GM23338 (cell line): ENCODE measurements around the gene AGXT. TPM values are rescaled to one million over a fixed set of nuclear protein-coding genes. Genes with fewer than 3 reads are reported as not detected.

Source experiments
- ATAC-seq: fragments of 200-7000 bp; cut with Tn5 transposase; 3 replicates; pipeline ENCODE4 v1.9.1; 2020
- DNase-seq: peaks from one replicate; pipeline ENCODE4 v3.0.0-alpha.2; 2015; ENCODE audit warnings: low spot score
- H2AFZ ChIP-seq: fragments of 200-600 bp; sonication (generic); 2 replicates; pipeline ENCODE4 v1.8.0; 2016; ENCODE audit warnings: antibody characterized with exemption, mild to moderate bottlenecking, moderate library complexity
- H3F3A ChIP-seq: fragments of 200-600 bp; sonication (generic); replicated peaks from 2 replicates; pipeline ENCODE4 v1.8.0; 2017; ENCODE audit warnings: antibody characterized with exemption, mixed run types, low read depth
- H3K27ac ChIP-seq: fragments of 200-600 bp; sonication (generic); 2 replicates; pipeline ENCODE4 v1.6.1; 2016; ENCODE audit warnings: low read depth
- H3K27me3 ChIP-seq: fragments of 200-600 bp; sonication (generic); 2 replicates; pipeline ENCODE4 v1.8.0; 2016; ENCODE audit warnings: mild to moderate bottlenecking, mixed run types, moderate library complexity; ENCODE audit not compliant: insufficient read depth
- H3K36me3 ChIP-seq: fragments of 200-600 bp; sonication (generic); 2 replicates; pipeline ENCODE4 v1.8.0; 2016; ENCODE audit warnings: mild to moderate bottlenecking; ENCODE audit not compliant: insufficient read depth
- H3K4me1 ChIP-seq: fragments of 200-600 bp; sonication (generic); 2 replicates; pipeline ENCODE4 v1.8.0; 2016; ENCODE audit warnings: mild to moderate bottlenecking, moderate library complexity; ENCODE audit not compliant: insufficient read depth
- H3K4me2 ChIP-seq: fragments of 200-600 bp; sonication (generic); 2 replicates; pipeline ENCODE4 v1.7.1; 2017; ENCODE audit warnings: mixed run types
- H3K4me3 ChIP-seq: fragments of 200-600 bp; sonication (generic); 2 replicates; pipeline ENCODE4 v1.6.1; 2016; ENCODE audit warnings: mixed run types
- H3K79me2 ChIP-seq: fragments of 200-600 bp; sonication (generic); replicated peaks from 2 replicates; pipeline ENCODE4 v1.8.0; 2017; ENCODE audit warnings: mild to moderate bottlenecking; ENCODE audit not compliant: insufficient read depth
- H3K9me2 ChIP-seq: fragments of 200-600 bp; sonication (generic); 2 replicates; pipeline ENCODE4 v1.8.0; 2017; ENCODE audit not compliant: insufficient read depth
- H4K20me1 ChIP-seq: fragments of 200-600 bp; sonication (generic); replicated peaks from 2 replicates; pipeline ENCODE4 v1.8.0; 2017; ENCODE audit warnings: mild to moderate bottlenecking; ENCODE audit not compliant: insufficient read depth
- H3K27ac Mint-ChIP-seq: 2 replicates; pipeline ENCODE4 v1.8.0; 2020; ENCODE audit warnings: inconsistent platforms, mild to moderate bottlenecking, moderate library complexity, mixed read lengths
- H3K27me3 Mint-ChIP-seq: 3 replicates; pipeline ENCODE4 v1.8.0; 2022; ENCODE audit warnings: low read depth, mild to moderate bottlenecking, moderate library complexity, mixed read lengths, inconsistent platforms; ENCODE audit not compliant: insufficient read depth, poor library complexity
- H3K36me3 Mint-ChIP-seq: 3 replicates; pipeline ENCODE4 v1.8.0; 2021; ENCODE audit warnings: low read depth, mild to moderate bottlenecking, inconsistent platforms, moderate library complexity, mixed read lengths
- H3K4me1 Mint-ChIP-seq: 3 replicates; pipeline ENCODE4 v1.8.0; 2020; ENCODE audit warnings: mild to moderate bottlenecking, inconsistent platforms, mixed read lengths
- H3K4me3 Mint-ChIP-seq: 3 replicates; pipeline ENCODE4 v1.8.0; 2021; ENCODE audit warnings: moderate library complexity, mild to moderate bottlenecking, inconsistent platforms, mixed read lengths
- H3K9me3 Mint-ChIP-seq: 3 replicates; pipeline ENCODE4 v1.8.0; 2020; ENCODE audit warnings: moderate library complexity, mild to moderate bottlenecking, inconsistent platforms, mixed read lengths
- CREB1 ChIP-seq: fragments of 250-450 bp; sonication (Bioruptor Pico); IDR thresholded peaks from 2 replicates; pipeline ENCODE4 v1.5.0; 2020; ENCODE audit warnings: low read depth, mild to moderate bottlenecking, moderate library complexity
- EZH2 ChIP-seq: fragments of 200-600 bp; sonication (generic); IDR thresholded peaks from one replicate; pipeline ENCODE4 v1.8.0; 2017; ENCODE audit warnings: antibody characterized with exemption, mild to moderate bottlenecking, low read depth; ENCODE audit not compliant: unreplicated experiment
- EZH2phosphoT487 ChIP-seq: fragments of 200-600 bp; sonication (generic); IDR thresholded peaks from one replicate; pipeline ENCODE4 v1.8.1; 2018; ENCODE audit warnings: antibody characterized with exemption; ENCODE audit not compliant: unreplicated experiment
- NANOG ChIP-seq: IDR thresholded peaks from 2 replicates; pipeline ENCODE4 v1.6.1; 2016; ENCODE audit warnings: antibody characterized with exemption, borderline replicate concordance
- POLR2AphosphoS5 ChIP-seq: IDR thresholded peaks from 2 replicates; pipeline ENCODE4 v1.6.1; 2016; ENCODE audit warnings: antibody characterized with exemption, low read depth
- REST ChIP-seq: IDR thresholded peaks from one replicate; pipeline ENCODE4 v1.6.1; 2018; ENCODE audit warnings: antibody characterized with exemption; ENCODE audit not compliant: unreplicated experiment
- STAT1 ChIP-seq: IDR thresholded peaks from one replicate; pipeline ENCODE4 v1.6.1; 2016; ENCODE audit warnings: antibody characterized with exemption; ENCODE audit not compliant: unreplicated experiment
- ZNF114 ChIP-seq: fragments of 250-450 bp; sonication (Bioruptor Pico); IDR thresholded peaks from 2 replicates; pipeline ENCODE4 v1.5.0; 2020; ENCODE audit warnings: mild to moderate bottlenecking, moderate library complexity
- ZNF331 ChIP-seq: fragments of 250-450 bp; sonication (Bioruptor Pico); IDR thresholded peaks from 2 replicates; pipeline ENCODE4 v1.5.0; 2020; ENCODE audit warnings: low read depth, mild to moderate bottlenecking, moderate library complexity
- ZNF462 ChIP-seq: fragments of 250-450 bp; sonication (Bioruptor Pico); IDR thresholded peaks from 2 replicates; pipeline ENCODE4 v1.5.0; 2020; ENCODE audit warnings: mild to moderate bottlenecking, moderate library complexity
- polyA plus RNA-seq: library from polyadenylated mRNA; unstranded; fragments of >200 nt; fragmentation: Nextera tagmentation; extraction: Ambion mirVana; gene quantifications from 2 replicates; pipeline ENCODE4 v1.2.1, GENCODE V29; 2016
- total RNA-seq: library from RNA; depleted of rRNA; stranded (reverse); fragments of >200 nt; shearing (Covaris generic); gene quantifications from 2 replicates; pipeline ENCODE4 v1.2.3, GENCODE V29; 2014
- TF ChIP-seq, protein P1 (sequence below): IDR thresholded peaks from 2 replicates; pipeline ENCODE4 v1.6.1; 2016; ENCODE audit warnings: antibody characterized with exemption

AGXT gene
- total and polyA plus RNA-seq, 2 experiments from 2014 or later, result not detected

DNA sequence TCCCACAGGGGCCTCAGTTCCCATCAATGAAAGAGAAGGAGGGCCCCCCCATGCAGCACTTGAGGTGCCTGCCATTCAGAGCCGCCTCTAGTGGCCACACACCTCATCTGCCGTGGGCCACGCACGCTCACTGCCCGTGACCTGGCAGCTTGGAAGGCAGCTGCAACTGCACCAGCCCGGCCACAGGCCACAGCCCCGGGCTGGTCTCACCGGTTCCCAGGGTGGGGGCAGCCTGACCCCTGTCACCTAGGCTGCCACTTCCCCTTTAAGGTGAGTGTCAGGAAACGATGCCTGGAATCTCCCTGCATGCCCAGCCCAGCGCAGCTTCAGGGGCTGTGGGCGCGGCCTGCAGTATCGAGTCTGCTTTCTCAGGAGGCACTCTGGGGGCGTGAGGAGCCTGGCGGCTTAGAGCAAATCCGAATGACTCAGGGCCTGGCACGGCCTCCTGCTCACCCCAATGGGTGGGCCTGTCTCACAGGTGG lies 24.8 kb downstream of the AGXT start:
- Histone ChIP-seq H3K27ac (no peak overlapping the region), H4K20me1 (no peaks in the 10 kb centered on the region), H2AFZ (no peak overlapping the region; the same call in 1 of the 2 replicates), H3K27me3 (no peaks in the 10 kb centered on the region), H3K4me1 (no peaks in the 10 kb centered on the region), H3F3A (no peaks in the 10 kb centered on the region), H3K9me2 (no peaks in the 10 kb centered on the region), H3K79me2 (no peaks in the 10 kb centered on the region), H3K4me2 (no peak overlapping the region), H3K36me3 (no peaks in the 10 kb centered on the region), H3K4me3 (no peak overlapping the region)
- H3K4me1 Mint-ChIP-seq, result no peaks in the 10 kb centered on the region
- H3K4me3 Mint-ChIP-seq, result no peak overlapping the region
- TF ChIP-seq EZH2 (no peak), CREB1 (CRISPR knock-in tag) (no peak), EZH2phosphoT487 (no peak)
- no peaks in the 10 kb centered on the region for H3K36me3 Mint-ChIP-seq
- no peaks in the 10 kb centered on the region for H3K9me3 Mint-ChIP-seq
- H3K27me3 Mint-ChIP-seq, result peaks cover 4% of the 10 kb centered on the region
- DNase-seq (no peak), ATAC-seq (peak; percentile 20)
- no peak overlapping the region for H3K27ac Mint-ChIP-seq

GRCh38 chr2:240894006-240894405 lies 25.4 kb downstream of the AGXT start:
- Histone ChIP-seq H3K79me2 (no peaks in the 10 kb centered on the region), H3K4me2 (no peak overlapping the region), H3K9me2 (no peaks in the 10 kb centered on the region), H3K27me3 (no peaks in the 10 kb centered on the region), H3K27ac (no peak overlapping the region), H4K20me1 (no peaks in the 10 kb centered on the region), H3F3A (no peaks in the 10 kb centered on the region), H3K36me3 (no peaks in the 10 kb centered on the region), H3K4me1 (no peaks in the 10 kb centered on the region), H3K4me3 (no peak overlapping the region), H2AFZ (no peak overlapping the region)
- no peaks in the 10 kb centered on the region for H3K4me1 Mint-ChIP-seq
- peaks cover 5% of the 10 kb centered on the region for H3K27me3 Mint-ChIP-seq
- H3K27ac Mint-ChIP-seq, result no peak overlapping the region
- H3K36me3 Mint-ChIP-seq, result no peaks in the 10 kb centered on the region
- H3K9me3 Mint-ChIP-seq, result no peaks in the 10 kb centered on the region
- H3K4me3 Mint-ChIP-seq, result no peak overlapping the region
- DNase-seq (no peak), ATAC-seq (no peak)
- TF ChIP-seq STAT1, result no peak
- TF ChIP-seq POLR2AphosphoS5, result no peak
- TF ChIP-seq ZNF462 (CRISPR knock-in tag), result no peak
- TF ChIP-seq REST, result no peak
- TF ChIP-seq ZNF114 (CRISPR knock-in tag), result no peak
- TF ChIP-seq EZH2phosphoT487, result no peak
- TF ChIP-seq EZH2, result no peak
- no peak for TF ChIP-seq NANOG
- no peak for TF ChIP-seq CREB1 (CRISPR knock-in tag)
- no peak for TF ChIP-seq ZNF331 (CRISPR knock-in tag)
- TF ChIP-seq, protein P1, sequence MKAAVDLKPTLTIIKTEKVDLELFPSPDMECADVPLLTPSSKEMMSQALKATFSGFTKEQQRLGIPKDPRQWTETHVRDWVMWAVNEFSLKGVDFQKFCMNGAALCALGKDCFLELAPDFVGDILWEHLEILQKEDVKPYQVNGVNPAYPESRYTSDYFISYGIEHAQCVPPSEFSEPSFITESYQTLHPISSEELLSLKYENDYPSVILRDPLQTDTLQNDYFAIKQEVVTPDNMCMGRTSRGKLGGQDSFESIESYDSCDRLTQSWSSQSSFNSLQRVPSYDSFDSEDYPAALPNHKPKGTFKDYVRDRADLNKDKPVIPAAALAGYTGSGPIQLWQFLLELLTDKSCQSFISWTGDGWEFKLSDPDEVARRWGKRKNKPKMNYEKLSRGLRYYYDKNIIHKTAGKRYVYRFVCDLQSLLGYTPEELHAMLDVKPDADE, result no peak
